ENCODE measurements around the gene CDCA4.
"Not testable (repeated sequence)": the region's sequence is repeated elsewhere in the genome, so short reads cannot be mapped to it uniquely, and the experiment has no call there.

Gene CDCA4

DNA sequence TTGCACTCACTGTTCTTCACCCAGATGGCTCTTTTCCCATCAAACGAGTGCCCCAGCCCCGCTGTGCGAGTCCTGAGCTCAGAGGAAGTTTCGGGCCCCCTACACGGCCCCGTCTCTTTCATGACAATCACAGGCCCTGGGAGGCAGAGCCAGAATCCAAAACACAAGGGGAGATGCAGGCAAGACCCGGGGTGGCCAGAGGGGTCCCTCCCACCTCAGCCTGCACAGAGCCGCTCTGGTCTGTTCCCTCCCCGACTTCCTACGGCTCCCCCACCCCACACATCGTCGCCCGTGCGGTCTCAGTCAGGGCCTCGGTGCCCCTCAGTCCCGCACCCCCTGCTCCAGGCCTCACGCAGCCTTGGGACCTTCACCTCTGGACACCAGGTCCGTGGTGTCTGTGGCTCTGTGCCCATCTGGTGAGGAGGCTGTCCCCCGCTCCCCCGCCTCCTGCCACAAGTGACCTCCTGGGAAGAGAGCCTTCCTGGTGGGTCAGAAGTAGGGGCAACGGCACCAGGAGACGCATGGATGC is 35.5 kb upstream of the CDCA4 start:
- no peak for DNase-seq

DNA sequence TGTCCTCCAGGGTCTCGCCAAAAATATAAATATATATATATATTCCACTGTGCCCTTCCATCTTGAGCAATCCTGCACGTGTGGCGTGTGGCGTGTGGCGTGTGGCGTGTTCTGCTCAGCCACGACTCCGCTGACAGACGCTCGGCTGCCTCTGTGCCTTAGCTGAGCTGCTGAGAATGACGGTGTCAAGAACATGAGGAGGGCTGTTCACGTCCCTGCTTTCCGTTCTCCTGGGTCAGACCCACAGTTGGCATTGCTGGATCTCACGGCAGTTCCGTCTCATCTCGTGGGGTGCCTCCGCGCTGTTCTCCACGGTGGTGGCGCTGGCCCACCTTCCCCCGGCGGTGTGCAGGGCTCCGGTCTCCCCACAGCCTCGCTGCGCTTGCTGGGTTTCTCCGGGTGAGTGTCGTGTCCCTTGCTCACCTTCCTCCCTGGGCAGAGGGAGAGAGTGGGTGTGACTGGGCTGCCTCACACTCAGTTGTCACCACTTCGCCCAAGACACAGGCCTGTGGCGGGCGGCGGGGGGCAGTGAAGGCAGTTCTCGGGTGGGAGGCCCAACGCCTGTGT is 34.9 kb upstream of the CDCA4 start:
- DNase-seq = no peak

DNA sequence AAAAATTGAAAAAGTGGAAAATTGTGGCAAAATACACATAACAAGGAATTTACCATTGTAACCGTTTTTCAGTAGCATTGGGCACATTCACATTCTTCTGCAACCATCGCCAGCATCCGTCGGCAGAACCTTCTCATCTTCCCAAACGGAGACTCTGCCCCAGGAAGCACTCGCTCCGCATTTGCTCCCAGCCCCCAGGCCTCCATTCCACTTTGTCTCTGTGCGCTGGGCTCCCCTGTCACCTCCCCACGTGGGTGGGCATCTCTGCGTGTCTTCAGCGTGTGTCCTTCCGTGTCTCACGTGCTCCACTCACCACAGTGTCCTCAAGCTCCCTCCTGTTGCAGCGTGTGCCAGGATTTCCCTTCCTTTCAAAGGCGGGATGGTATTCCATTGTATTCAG is 34.5 kb upstream of the CDCA4 start:
- DNase-seq = no peak

DNA sequence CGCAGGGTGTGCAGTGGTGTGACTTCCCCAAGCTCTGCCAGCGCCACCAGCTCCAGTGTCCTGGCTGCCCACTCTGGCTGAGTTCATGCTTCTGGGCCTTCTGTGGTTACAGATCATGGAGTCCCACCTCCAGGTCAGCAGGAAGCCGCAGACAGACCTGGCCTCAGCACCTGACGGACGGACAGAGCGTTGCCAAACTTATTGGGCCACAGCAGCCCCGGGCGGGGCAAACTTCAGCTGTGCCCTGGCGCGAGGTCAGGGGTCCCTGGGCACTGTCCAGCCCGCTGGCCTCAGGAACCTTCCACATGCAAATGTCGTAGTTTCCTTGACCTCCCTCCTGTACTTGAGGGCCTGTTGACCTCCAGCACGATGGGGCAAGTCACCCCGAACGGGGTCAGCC is 33.1 kb upstream of the CDCA4 start:
- DNase-seq = no peak

DNA sequence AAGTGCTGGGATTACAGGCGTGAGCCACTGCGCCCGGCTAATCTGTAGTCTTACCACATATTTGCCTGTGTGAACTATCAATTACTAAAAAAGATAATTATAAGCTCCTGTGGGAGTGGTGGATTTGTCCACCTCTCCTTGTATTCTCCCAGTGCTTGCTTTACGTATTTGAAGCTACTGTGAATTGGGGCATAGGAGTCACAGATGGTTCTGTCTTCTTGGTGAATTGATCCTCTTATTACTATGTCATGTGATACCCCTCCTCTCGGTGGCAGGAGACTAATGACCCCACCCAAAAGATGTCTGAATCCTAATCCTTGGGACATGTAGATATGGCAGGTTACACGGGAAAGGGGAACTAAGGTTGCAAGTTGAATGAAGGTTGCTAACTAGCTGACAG is 32.5 kb upstream of the CDCA4 start:
- no peak for DNase-seq

DNA sequence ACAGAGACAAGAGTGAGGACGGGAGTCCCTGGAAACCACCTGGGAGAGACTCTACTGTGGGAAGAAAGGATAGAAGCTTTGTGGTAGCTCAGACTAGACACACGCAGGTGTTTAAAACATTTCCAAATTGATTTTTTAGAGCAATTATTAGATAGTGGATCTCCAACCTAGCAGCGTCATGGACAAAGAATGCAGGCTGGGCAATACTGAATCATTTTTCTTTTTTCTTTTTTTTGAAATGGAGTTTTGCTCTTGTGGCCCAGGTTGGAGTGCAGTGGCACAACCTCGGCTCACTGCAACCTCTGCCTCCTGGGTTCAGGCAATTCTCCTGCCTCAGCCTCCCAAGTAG is 31.2 kb upstream of the CDCA4 start:
- no peak for DNase-seq

DNA sequence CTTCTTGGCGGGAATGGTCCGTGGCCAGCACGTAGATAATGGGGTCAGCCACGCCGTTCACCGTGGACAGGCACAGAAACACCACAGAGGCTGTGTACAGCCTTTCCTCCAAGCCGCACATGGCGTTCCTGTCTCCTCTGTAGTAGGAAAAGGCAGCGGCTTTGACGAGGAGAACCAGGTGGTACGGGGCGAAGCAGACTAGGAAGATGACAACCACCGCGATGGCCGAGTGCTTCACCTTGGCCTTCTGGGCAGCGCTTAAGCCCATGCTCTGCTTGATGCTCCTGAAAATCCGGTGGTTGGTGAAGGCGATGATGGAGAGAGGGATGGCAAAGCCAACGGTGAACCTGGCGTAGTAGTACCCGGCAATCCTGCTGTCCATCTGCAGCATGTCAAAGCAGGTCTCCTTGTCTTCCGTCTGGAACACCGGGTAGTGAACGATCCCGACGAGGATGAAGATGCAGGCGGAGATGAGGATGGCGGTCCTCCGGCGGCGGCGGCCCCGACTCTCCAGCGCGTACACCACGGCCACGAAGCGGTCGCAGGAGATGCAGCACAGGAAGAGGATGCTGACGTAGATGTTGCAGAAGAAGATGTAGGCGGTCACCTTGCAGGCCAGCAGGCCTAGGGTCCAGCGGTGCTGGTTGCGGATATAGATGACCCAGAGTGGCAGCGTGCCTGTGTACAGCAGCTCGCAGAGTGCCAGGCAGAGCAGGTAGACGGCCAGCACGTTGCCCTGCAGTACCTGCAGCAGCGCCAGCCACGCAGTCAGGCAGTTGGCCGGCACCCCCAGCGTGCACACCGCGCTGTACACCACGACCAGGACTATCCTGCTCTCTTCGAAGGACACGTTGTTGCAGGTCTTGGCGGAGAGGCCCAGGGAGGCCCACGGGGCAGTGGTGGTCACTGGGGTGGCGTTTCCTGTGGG is 30.6 kb upstream of the CDCA4 start:
- no peak for DNase-seq

DNA sequence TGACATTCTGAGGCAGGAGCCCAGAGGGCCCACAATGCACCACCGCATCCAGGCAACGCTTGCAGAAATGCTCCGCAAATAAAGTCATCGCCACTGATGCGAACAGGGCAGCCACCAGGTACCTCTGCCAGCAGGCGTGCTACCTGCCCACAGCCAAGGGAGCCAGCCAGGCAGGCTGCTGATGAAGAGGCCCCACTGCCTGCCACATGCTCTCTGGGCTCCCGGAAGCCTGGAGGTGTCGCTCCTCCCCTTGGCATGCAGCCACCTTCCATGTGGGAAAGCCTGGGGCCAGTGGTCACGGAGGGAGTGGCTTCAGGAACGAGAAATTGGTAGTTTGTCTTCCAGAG is 29.6 kb upstream of the CDCA4 start:
- no peak for DNase-seq

DNA sequence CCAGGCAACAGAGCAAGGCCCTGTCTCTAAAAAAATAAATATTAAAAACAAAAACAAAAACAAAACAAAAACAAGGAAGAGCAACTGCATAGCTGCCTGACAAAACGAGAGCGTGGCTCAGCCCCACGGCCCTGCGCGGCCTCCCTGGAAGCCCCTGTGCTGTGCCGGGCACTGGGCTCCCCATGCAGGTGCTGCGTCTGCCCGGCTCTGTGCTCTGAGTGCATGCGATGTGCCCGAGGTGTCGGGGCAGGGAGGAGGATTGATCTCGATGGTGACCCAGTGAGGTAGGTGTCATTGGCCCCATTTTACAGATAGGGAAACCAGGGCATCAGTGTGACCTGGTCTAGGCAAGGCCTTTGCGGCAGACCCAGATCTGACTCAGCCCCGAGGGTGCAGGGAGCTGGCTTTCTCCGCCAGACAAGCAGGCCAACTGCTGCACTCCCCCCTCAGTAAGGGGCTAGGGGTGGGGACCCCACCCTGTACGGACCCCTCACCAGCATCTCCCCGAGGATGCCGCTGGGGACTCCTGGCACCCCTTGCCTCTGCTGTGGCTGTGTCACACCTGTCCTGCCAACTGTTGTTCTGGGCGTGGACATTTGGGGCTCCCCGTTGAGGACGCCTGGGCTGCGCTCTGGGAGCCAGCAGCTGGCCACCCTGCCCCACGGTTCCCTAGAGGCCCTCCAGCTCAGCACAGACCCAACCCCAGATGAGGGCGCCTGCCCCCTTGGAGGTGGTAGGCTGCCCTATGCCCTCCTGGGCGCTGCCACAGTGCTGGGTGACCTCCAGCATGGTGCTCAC is 29.1 kb upstream of the CDCA4 start:
- no peak for DNase-seq

DNA sequence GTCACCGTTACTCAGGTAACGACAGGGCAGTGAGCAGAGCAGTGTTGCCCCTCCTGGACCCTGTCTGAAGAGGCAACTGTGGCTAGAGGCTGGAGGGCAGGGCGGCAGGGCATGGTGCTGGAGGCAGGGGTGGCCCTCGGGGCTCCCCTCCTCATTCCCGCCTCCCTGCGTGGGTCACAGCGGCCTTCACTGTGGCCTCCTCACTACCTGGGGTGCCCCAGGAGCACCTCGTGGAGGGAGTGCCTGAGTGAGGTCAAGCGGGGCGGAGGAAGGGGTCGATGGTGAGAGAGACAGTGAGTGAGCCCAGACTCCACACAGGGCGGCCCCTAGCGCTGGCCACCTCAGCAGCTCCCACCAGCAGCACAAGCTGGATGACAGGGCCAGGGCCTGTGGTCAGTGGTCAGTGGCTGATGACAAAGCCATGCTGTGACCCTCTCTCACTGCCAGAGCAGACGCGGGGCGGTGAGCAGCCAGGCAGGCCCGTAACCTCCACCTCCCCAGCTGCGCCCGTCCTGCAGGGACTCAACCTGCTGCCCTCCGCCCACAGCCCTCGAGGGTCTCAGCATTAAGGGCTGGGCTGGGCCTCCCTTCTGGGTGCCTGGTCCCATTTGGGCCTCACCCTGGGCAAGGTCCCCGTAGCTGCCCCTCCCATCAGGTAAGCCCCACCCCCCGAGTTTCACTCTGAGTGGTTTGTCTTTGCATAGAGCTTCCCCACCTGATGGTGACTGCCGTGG is 26.6 kb upstream of the CDCA4 start:
- no peak for DNase-seq

DNA sequence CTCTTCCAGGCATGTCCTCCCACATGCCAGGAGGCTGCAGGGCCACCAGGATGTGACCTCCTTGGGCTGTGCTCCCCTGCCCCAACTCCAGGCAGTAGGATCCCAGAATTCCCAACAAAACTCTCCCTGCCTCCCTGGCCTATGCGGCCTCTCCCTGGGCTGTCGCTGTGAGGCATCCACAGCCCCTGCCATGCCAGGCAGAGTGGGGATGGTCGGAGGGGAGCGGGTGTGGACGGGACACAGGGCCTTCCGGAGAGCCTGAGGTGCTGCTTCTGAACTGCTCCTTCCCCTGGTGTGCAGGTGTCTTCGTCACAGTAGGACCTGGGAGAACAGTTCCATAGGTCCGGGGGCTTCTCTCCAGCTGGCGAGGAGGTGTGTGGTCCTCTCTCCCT is 26.0 kb upstream of the CDCA4 start:
- DNase-seq = no peak

DNA sequence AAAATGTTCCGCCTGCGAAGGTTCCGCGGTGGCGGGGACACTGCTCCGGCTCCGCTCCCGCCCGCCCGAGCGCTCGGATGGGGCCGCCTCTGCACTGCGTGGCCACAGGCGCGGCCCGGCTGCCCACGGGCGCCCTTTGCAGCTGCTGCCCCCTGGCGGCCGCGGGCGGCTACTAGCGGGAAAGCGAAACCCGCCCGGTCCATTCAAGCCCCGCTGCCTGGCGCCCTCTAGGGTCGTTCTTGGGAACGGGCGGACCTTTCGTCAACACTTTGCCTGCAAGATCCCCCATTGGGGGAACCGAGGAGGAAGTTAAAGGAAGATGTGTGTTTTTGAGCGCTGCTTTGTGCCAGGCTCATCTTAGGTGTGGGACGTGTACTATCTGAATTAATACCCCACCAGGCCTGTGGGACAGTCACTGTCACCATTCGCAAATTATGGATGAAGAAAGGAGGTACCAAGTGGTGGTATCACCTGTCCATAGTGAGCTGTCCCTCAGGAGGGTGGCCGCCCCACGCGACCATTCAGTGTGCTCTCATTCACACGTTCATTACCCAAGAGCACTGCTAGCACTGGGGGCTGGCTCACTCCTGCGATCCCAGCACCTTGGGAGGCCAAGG is 24.9 kb upstream of the CDCA4 start:
- peak; percentile 93 for DNase-seq

DNA sequence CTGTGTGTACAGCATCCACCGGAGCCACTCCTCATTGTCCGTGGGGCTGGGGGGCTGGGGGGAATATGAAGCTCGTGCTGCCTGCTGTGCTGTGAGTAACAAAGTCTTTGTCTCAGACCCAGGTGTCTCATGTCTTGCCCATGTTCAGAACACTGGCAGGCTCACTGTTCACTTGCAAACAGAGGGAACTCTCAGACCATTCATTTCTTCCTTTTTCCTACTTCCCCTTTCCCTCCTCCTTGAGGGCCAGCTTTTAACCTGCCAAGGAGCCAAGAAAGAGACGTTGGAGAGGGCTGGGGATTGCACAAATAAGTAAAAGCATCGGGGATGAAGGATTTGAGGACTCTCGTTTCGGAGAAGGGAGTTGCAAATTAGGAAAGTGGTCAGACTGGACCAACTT is 22.8 kb upstream of the CDCA4 start:
- DNase-seq = no peak

DNA sequence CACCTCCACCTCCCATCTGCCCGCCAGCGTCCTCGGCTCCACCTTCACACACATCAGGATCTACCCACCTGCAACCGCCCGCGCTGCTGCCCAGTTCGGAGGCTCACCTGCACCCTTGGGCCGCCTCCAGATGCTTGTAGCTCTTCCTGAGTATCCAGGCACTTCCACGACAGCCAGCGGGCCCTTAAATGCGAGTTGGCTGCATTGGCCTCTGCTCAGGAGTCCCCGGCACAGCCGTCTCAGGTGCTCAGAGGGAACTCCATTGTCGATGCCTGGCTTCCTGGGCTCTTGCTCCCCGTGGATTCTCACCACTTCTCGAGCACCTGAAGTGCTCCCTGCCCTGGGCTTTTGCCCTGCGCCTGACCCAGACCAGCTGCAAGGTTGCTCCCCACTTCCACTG is 21.9 kb upstream of the CDCA4 start:
- no peak for DNase-seq

DNA sequence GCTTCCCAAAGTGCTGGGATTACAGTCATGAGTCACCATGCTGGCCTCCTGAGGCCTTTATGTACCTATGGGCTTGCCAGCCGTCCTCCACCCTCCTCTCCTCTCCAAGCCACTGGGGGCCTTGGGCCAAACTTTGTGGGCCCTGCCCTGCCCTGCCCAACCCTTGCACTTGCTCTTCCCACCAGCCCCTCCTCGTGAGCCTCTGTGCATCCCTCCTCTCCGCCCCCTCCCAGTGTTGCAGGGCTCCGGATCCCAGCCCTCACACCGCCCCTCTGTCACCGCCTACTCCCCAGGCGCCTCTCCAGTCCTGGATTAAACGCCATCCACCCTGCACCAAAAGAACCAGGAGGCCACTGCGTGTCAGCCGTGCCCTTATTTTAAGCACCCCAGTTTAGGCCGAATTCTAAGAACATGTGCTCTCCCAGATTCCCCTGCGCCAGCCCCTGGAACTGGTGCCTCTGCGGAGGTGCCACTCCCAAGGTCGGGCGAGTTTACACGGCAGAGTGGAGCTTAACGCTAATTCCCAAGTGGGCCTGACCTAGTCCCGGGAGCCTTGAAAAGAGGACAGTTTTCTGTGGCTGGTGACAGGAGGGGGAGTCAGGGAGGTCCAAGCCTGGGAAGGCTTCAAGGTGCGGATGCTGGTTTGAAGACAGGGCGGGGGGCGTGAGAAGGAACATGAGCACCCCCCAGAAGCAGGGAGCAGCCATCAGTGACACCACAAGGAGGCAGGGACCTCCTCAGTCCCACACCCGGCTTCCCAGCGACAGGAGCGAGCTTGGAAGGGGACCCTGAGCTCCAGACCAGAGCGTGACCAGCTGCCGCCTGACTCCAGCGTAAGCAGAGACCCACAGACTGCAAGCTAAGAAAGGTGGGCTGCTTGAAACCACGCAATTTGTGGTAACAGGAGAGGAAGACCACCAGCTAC is 21.2 kb upstream of the CDCA4 start:
- DNase-seq = no peak

DNA sequence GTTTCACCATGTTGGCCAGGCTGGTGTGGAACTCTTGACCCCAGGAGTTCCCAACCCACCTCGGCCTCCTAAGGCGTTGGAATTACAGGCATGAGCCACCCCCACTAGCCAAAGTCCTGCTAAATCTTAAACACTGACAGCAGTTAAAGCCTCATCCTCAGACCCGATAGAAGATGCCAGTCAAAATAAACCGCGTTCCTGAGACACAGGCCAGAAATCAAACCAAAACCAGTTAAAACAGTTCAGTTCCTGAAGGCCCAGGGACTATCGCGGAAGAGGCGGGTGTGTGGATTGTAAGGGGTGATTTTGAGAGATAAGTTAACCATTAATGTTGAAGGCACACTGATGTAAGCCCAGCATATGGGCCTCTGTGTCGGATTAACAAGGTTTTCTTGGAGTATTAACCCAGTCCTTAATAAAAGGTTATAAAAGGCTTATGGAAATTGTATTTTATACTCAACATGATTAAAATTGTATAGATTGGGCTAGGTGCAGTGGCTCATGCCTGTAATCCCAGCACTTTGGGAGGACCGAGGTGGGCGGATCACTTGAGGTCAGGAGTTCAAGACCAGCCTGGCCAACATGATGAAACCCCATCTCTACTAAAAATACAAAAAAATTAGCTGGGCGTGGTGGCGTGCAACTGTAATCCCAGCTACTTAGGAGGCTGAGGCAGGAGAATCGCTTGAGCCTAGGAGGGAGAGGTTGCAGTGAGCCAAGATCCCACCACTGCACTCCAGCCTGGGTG is 18.7 kb upstream of the CDCA4 start:
- DNase-seq = no peak

DNA sequence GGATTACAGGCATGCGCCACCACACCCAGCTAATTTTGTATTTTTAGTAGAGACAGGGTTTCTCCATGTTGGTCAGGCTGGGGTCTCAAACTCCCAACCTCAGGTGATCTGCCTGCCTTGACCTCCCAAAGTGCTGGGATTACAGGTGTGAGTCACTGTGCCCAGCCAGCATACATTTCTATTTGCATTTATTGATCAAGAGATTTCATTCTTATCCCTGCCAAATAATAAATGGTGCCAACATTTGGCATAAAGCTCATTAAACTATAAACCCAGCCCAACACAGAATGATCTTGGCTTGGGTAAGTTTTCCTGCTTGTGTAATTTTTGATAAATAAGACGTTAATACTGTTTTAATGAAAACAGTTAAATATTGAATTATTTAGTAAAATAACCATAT is 14.7 kb upstream of the CDCA4 start:
- DNase-seq = not testable (repeated sequence)

DNA sequence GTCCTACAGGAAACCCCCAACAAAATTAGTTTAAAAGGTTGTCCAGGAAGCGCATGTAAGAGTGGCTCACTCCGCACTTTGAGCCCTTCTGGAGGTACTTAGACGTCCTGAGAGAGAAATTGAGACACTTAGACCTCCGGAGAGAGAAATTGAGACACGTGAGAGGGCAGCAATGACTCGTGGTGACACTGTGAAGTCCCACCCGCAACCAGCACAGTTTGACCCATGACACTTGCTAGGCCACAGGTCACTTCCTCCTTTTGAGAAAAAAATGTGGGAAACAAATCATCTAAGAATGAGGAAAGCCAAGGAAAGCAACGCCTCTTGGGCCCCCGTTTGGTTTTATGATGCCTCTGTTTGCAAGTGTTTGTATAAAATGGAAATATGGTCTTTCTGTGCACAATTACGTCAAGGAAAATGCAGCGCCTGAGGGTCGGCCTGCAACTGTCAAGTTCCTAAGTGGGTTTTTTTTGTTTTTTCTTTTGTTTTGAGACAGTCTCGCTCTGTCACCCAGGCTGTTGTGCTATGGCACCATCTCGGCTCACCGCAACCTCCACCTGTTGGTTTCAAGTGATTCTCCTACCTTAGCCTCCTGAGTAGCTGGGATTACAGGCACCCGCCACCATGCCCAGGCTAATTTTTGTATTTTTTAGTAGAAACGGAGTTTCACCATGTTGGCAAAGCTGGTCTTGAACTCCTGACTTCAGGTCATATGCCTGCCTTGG is 13.6 kb upstream of the CDCA4 start:
- no peak for DNase-seq

DNA sequence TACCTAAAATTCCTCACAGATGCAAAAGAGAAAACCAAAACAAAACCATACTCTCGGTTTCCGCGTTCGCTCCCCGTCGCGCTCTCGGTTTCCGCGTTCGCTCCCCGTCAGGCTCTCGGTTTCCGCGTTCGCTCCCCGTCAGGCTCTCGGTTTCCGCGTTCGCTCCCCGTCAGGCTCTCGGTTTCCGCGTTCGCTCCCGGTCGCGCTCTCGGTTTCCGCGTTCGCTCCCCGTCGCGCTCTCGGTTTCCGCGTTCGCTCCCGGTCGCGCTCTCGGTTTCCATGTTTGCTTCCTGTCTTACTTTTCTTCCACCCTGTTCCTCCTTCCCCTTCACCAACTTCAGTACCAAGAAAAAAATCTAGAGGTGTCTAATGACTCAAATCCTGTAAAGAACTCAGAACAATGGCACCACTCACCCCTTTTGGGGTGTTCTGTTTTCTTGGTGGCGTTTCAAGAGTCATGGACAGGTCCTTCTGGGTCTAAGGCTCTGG is 12.6 kb upstream of the CDCA4 start:
- not testable (repeated sequence) for DNase-seq

DNA sequence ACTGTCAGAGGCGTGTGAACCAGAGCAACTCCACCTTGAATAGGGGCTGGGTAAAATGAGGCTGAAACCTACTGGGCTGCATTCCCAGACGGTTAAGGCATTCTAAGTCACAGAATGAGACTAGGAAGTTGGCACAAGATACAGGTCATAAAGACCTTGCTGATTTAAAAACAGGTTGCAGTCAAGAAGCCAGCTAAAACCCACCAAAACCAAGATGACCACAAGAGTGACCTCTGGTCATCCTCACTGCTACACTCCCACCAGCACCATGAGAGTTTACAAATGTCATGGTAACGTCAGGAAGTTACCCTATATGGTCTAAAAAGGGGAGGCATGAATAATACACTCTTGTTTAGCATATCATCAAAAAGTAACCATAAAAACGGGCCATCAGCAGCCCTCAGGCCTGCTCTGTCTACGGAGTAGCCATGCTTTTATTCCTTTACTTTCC is 11.6 kb upstream of the CDCA4 start:
- DNase-seq = not testable (repeated sequence)

Data from effector CD4-positive, alpha-beta T cell (primary cell).